Uterus (tissue), 2 donors: ENCODE data around the gene RSAD1.

Source experiments
- CTCF ChIP-seq, 4 experiments: fragments of 200-600 bp in 2 of 4; fragments of 450-650 bp in 2 of 4; sonication (generic) in 2 of 4; IDR thresholded peaks; one replicate each; pipeline ENCODE4 v1.5.1; 2016 to 2019; ENCODE audit warnings: antibody characterized with exemption in 4 of 4, mild to moderate bottlenecking in 2 of 4, moderate library complexity in 1 of 4
- POLR2A ChIP-seq, 2 donors: fragments of 450-650 bp; IDR thresholded peaks; one replicate each; pipeline ENCODE4 v1.6.1; 2016; ENCODE audit warnings: antibody characterized with exemption in 2 of 2, mild to moderate bottlenecking in 1 of 2, moderate library complexity in 1 of 2

- TF ChIP-seq CTCF (IDR thresholded peaks at IDR 0.05) (no peak), POLR2A (IDR thresholded peaks at IDR 0.05) (no peak)
These were observed 3.0 kb downstream of the RSAD1 start for GRCh38 chr17:50481648-50482047.
